CD4-positive, alpha-beta memory T cell (primary cell): ENCODE results near the gene C16orf86. TPM values are rescaled to one million over a fixed set of nuclear protein-coding genes. Genes with fewer than 3 reads are reported as not detected.

Experiments
- CTCF ChIA-PET: fragments of 350-600 bp; sonication (Branson Sonifier 250); formaldehyde crosslinking; loops from one replicate; lab custom pipeline; 2021; ENCODE audit warnings: inconsistent platforms; ENCODE audit not compliant: partially characterized antibody; lab: Charles Lee
- POLR2A ChIA-PET: fragments of 350-600 bp; sonication (Branson Sonifier 250); formaldehyde crosslinking; loops from one replicate; lab custom pipeline; 2021; ENCODE audit not compliant: partially characterized antibody; lab: Charles Lee
- DNase-seq, 5 donors: peaks; one replicate each; pipeline versions ENCODE4 v3.0.0 to v3.0.0-alpha.2; 2020 to 2022; ENCODE audit warnings: mixed read lengths in 1 of 5
- H3K27ac ChIP-seq: one replicate; pipeline ENCODE4 v1.7.0; 2013; ENCODE audit warnings: low read depth, low read length
- H3K27me3 ChIP-seq: 2 replicates; pipeline ENCODE4 v1.7.0; 2013; ENCODE audit warnings: mild to moderate bottlenecking, low read length, moderate library complexity; ENCODE audit not compliant: insufficient read depth
- H3K36me3 ChIP-seq: 2 replicates; pipeline ENCODE4 v1.7.0; 2013; ENCODE audit warnings: mild to moderate bottlenecking, low read length, moderate library complexity; ENCODE audit not compliant: insufficient read depth
- H3K4me1 ChIP-seq: 2 replicates; pipeline ENCODE4 v1.7.0; 2013; ENCODE audit warnings: mild to moderate bottlenecking, low read length, moderate library complexity; ENCODE audit not compliant: insufficient read depth
- H3K4me3 ChIP-seq, 2 donors: one replicate each; pipeline ENCODE4 v1.7.0; 2013; ENCODE audit warnings: low read length in 2 of 2, mild to moderate bottlenecking in 1 of 2
- H3K9me3 ChIP-seq, 2 donors: one replicate each; pipeline ENCODE4 v1.7.0; 2013; ENCODE audit warnings: low read length in 2 of 2, control low read depth in 1 of 2; ENCODE audit not compliant: control insufficient read depth in 1 of 2
- H3K27ac Mint-ChIP-seq, 7 donors: one replicate each; pipeline ENCODE4 v1.8.0; 2020 to 2021; ENCODE audit warnings: mixed read lengths in 7 of 7, mild to moderate bottlenecking in 6 of 7, inconsistent platforms in 3 of 7, moderate library complexity in 3 of 7
- H3K27me3 Mint-ChIP-seq, 2 donors: one replicate each; pipeline ENCODE4 v1.8.0; 2020 to 2021; ENCODE audit warnings: mixed read lengths in 2 of 2
- H3K36me3 Mint-ChIP-seq, 2 donors: one replicate each; pipeline ENCODE4 v1.8.0; 2020 to 2021; ENCODE audit warnings: mixed read lengths in 2 of 2, inconsistent platforms in 1 of 2, mild to moderate bottlenecking in 1 of 2
- H3K4me1 Mint-ChIP-seq, 4 donors: one replicate each; pipeline ENCODE4 v1.8.0; 2020 to 2021; ENCODE audit warnings: mixed read lengths in 4 of 4, mild to moderate bottlenecking in 1 of 4
- H3K4me3 Mint-ChIP-seq, 8 donors: one replicate each; pipeline ENCODE4 v1.8.0; 2020 to 2021; ENCODE audit warnings: mixed read lengths in 8 of 8, mild to moderate bottlenecking in 7 of 8, moderate library complexity in 6 of 8, inconsistent platforms in 3 of 8
- H3K9me3 Mint-ChIP-seq, 8 donors: one replicate each; pipeline ENCODE4 v1.8.0; 2020 to 2021; ENCODE audit warnings: mixed read lengths in 8 of 8, mild to moderate bottlenecking in 5 of 8, inconsistent platforms in 3 of 8, moderate library complexity in 1 of 8
- intact Hi-C: fragments of 100-400 bp; cut with micrococcal nuclease; formaldehyde crosslinking; loops from one replicate; pipeline ENCODE4 v1.15.1; 2023
- polyA plus RNA-seq, 2 donors: library from polyadenylated mRNA; unstranded; fragments of 300-500 nt; fragmentation: Illumina TruSeq; gene quantifications; one replicate each; pipeline ENCODE4 v1.2.3, GENCODE V29; 2021
- total RNA-seq, 2 experiments: library from RNA; stranded (reverse); gene quantifications; one replicate each; pipeline ENCODE4 v1.2.3, GENCODE V29; 2021

C16orf86 gene
- total and polyA plus RNA-seq, 4 experiments from 2014 or later = 2.9 to 4.1 (median 3.8) TPM

DNA sequence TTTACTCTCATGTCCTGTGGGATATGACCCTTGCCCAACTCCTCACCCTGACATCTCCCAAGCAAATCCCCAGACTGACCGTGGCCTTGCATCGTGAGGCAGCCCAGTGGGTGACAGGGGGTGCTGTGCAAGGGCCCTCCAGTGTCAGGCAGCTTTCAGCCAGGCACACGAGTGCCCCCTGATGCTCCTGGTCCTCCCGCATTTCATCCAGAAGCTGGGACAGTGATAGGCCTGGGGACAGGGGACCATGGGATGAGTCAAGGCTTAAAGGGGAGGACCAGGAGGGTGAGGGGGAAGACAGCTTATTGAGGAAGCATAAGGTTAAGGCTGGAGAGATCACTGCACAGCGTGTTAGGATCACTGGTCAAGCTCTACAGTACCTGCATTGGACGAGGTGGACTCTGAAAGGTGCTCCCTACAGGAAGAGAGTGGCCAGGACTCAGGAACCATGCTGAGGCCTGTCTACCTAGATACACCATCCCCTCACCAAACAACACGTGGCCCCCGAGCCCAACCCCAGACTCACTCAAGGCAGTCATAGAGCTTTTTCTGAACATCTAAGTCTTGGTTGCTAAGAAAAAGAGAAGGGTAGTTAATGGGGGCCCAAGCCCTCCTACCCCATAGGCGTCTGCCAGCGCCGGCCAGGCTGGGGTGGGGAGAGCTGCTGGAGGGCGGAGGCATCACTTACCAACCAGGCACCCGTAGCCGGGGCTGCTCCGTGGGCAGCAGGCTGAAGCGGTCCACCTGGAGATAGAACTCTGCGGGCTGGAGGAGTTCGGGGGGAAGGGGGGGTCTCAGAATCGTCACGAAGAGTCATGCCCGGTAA, 7.6 kb upstream of the C16orf86 start:
- peaks cover 24% of the 10 kb centered on the region for H3K36me3 ChIP-seq
- ChIA-PET CTCF (interaction anchor here (0.6 to 6.4 kb wide), 13 partner anchors 8 to 200 kb away, joined by 3 to 51 read pairs (median 5); partner anchors contain the start of genes C16orf86, CARMIL2, CTCF and ENKD1), POLR2A (interaction anchor here (1.1 to 6.1 kb wide), 10 partner anchors 8 to 178 kb away, joined by 4 to 164 read pairs (median 10); partner anchors contain the start of genes ATP6V0D1, CARMIL2, CTCF and GFOD2)
- H3K4me1 Mint-ChIP-seq = peaks cover 9 to 35% (median 18%) of the 10 kb centered on the region in 4 donors
- H3K9me3 ChIP-seq = no peaks in the 10 kb centered on the region
- H3K36me3 Mint-ChIP-seq = peaks cover 7 to 30% of the 10 kb centered on the region in 2 donors
- H3K4me1 ChIP-seq = peaks cover 25% of the 10 kb centered on the region
- no peaks in the 10 kb centered on the region for H3K9me3 Mint-ChIP-seq
- no peaks in the 10 kb centered on the region for H3K27me3 ChIP-seq
- H3K27me3 Mint-ChIP-seq = no peaks in the 10 kb centered on the region
- peak overlapping the region; percentile 93 to 98 (median 95) for H3K4me3 Mint-ChIP-seq
- peak overlapping the region; percentile 98 to 100 for H3K4me3 ChIP-seq
- intact Hi-C loops = no loop called here
- peak overlapping the region; percentile 86 to 99 (median 98) for H3K27ac Mint-ChIP-seq
- peak overlapping the region; percentile 98 for H3K27ac ChIP-seq
- DNase-seq = peak in 1 of 5 donors; percentile 45

DNA sequence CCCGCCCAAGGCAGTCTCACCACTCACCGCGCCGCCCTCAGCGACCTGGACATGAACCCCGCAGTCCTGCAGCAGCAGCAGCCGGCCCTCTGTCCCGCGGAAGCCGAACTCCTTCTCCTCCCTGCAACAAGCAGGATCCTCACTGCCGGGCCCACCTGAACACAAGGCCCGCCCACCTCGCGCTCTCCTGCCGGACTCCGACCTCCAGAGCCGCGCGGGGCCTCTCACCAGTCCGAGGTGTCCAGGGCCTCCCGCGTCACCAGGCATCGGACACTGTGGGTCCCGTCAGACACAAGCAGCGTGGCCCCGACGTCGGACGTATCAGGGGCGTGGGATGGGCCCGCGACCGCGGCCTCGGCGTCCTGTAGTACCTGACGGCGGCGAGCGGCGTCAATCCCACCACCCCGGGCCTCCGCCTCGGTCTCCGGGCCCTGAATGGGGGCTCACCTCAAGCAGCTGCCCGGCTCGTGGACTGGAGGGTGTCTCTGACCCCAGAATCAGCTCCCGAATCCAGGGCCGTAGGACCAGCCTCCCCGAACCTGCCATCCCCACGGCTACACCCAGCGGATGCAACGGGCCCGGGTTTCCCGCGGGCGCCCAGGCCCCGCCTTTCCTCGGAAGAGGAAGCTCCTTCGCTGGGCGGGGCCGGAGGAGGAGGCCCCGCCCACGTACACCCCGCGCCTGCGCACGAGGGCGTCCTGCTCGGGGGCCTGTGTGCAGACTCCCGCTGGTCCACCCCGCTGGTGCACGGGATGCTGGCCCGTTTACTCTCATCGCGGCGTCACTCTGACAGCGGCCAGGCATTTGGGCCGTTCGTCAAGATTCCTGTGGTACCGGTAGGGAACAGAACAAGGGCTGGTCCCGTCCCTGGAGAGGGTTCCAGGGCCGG, 6.7 kb upstream of the C16orf86 start, which contains the start of gene ACD:
ACD (minus strand) TSS at position 586 of the 889 bp plus-strand sequence; CDS start at position 546, 40 bp downstream.
- CTCF ChIA-PET = interaction anchor here (0.8 to 6.4 kb wide), 13 partner anchors 8 to 179 kb away, joined by 3 to 51 read pairs (median 5); partner anchors contain the start of genes ATP6V0D1, C16orf86, CARMIL2 and CTCF
- peaks cover 7 to 24% of the 10 kb centered on the region in 2 donors for H3K36me3 Mint-ChIP-seq
- intact Hi-C loops = loop anchor here (1.0 to 5.0 kb wide), 8 partner anchors 15 to 425 kb away; partner anchors contain the start of genes ATP6V0D1, CARMIL2, CTCF and GFOD2
- H3K27me3 ChIP-seq = no peaks in the 10 kb centered on the region
- H3K4me1 Mint-ChIP-seq = peaks cover 9 to 43% (median 19%) of the 10 kb centered on the region in 4 donors
- H3K36me3 ChIP-seq = peaks cover 19% of the 10 kb centered on the region
- H3K9me3 Mint-ChIP-seq = no peaks in the 10 kb centered on the region
- H3K4me3 Mint-ChIP-seq = peak within 1 kb of the TSS; percentile 93 to 98 (median 95)
- H3K27ac Mint-ChIP-seq = peak within 1 kb of the TSS; percentile 97 to 99 (median 98)
- DNase-seq = peak; percentile 90 to 96 (median 94)
- no peaks in the 10 kb centered on the region for H3K27me3 Mint-ChIP-seq
- H3K9me3 ChIP-seq = no peaks in the 10 kb centered on the region
- H3K27ac ChIP-seq = peak within 1 kb of the TSS; percentile 98
- peak within 1 kb of the TSS; percentile 98 to 100 for H3K4me3 ChIP-seq
- POLR2A ChIA-PET = interaction anchor here (0.6 to 6.1 kb wide), 26 partner anchors 11 to 276 kb away, joined by 3 to 164 read pairs (median 5); partner anchors contain the start of genes ATP6V0D1, CARMIL2, CTCF and EDC4
- peaks cover 25% of the 10 kb centered on the region for H3K4me1 ChIP-seq

DNA sequence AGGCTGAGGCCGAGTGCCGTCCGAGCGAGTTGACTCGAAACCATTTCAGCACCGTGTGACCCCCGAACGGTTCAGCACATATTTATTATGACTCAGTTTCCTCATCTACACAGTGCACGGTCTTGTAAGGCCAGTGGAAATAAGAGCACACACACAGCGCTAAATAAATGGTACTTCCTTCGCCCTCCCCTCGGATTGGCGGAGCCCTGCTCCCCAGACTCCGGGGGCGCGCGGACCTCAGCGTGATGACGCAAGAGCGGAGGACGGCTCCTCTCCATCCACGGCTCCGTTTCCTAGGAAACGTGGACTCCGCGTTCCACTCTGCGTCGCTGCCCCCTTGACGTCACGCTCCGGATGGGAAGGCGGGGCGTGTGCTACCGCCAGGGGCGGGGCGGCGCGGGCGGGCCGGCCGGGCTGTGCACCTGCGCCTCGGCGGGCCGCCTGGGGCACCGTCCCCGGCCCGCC, 6.0 kb upstream of the C16orf86 start, which contains the start of gene PARD6A:
PARD6A (plus strand) TSS at position 397 of the 465 bp plus-strand sequence. CDS start 79 bp downstream, outside the sequence.
- Histone ChIP-seq H3K27me3 (no peaks in the 10 kb centered on the region), H3K27ac (peak within 1 kb of the TSS; percentile 98), H3K9me3 (no peaks in the 10 kb centered on the region), H3K36me3 (peaks cover 16% of the 10 kb centered on the region), H3K4me1 (peaks cover 27% of the 10 kb centered on the region), H3K4me3 (peak within 1 kb of the TSS; percentile 98 to 100)
- Mint-ChIP-seq H3K9me3 (no peaks in the 10 kb centered on the region), H3K27me3 (no peaks in the 10 kb centered on the region), H3K27ac (peak within 1 kb of the TSS; percentile 97 to 99 (median 98)), H3K36me3 (peaks cover 4 to 20% of the 10 kb centered on the region in 2 donors), H3K4me1 (peaks cover 10 to 48% (median 20%) of the 10 kb centered on the region in 4 donors), H3K4me3 (peak within 1 kb of the TSS; percentile 93 to 98 (median 95))
- ChIA-PET POLR2A (interaction anchor here (0.6 to 6.1 kb wide), 24 partner anchors 10 to 276 kb away, joined by 3 to 164 read pairs (median 6); partner anchors contain the start of genes ATP6V0D1, CARMIL2, CTCF and EDC4), CTCF (interaction anchor here (0.8 to 6.4 kb wide), 10 partner anchors 7 to 179 kb away, joined by 3 to 51 read pairs (median 12); partner anchors contain the start of genes ATP6V0D1, C16orf86, CARMIL2 and CTCF)
- peak; percentile 94 to 97 (median 96) for DNase-seq
- intact Hi-C loops = loop anchor here (1.0 to 5.0 kb wide), 8 partner anchors 16 to 425 kb away; partner anchors contain the start of genes ATP6V0D1, CARMIL2, CTCF and GFOD2

DNA sequence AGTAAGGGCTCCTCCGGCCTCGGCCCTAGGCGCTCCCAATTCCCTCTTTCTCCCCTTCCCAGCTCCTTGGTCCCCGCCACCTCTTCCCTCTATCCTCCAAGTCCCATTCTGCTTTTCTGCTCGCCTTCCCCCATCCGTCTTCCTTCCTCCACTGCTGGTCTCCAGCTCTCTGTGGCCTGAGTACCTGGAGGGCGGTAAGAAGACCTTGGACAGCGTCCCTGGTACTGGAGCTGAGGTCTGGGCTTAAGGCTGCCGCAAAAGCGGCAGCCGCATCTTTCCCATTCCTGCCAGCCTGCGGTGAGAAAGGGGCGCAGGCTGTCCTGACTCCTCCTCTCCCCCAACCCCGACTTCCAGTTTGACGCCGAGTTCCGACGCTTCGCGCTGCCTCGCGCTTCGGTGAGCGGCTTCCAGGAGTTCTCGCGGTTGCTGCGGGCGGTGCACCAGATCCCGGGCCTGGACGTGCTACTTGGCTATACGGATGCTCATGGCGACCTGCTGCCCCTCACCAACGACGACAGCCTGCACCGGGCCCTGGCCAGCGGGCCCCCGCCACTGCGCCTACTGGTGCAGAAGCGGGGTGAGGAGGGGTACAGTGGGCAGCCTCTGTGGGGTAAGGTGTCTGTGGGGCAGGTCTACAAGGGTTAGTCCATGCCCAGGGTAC, 5.4 kb upstream of the C16orf86 start:
- H3K27ac Mint-ChIP-seq = peak overlapping the region; percentile 90 to 98 (median 97)
- ChIA-PET CTCF (interaction anchor here (1.6 to 6.4 kb wide), 5 partner anchors 10 to 147 kb away, joined by 3 to 51 read pairs (median 23); partner anchors contain the start of genes CARMIL2 and CTCF), POLR2A (interaction anchor here (0.7 to 6.1 kb wide), 13 partner anchors 11 to 275 kb away, joined by 3 to 164 read pairs (median 10); partner anchors contain the start of genes ATP6V0D1, CARMIL2, CTCF and GFOD2)
- DNase-seq = peak in 1 of 5 donors; percentile 58
- intact Hi-C loops = loop anchor here (2.0 to 5.0 kb wide), 5 partner anchors 16 to 180 kb away; partner anchors contain the start of genes ATP6V0D1, CARMIL2, GFOD2 and RANBP10
- H3K4me1 Mint-ChIP-seq = peaks cover 10 to 47% (median 20%) of the 10 kb centered on the region in 4 donors
- no peaks in the 10 kb centered on the region for H3K9me3 Mint-ChIP-seq
- Histone ChIP-seq H3K27ac (peak overlapping the region; percentile 98), H3K27me3 (no peaks in the 10 kb centered on the region), H3K4me1 (peaks cover 33% of the 10 kb centered on the region), H3K4me3 (peak overlapping the region; percentile 17 to 100), H3K9me3 (no peaks in the 10 kb centered on the region), H3K36me3 (peaks cover 10% of the 10 kb centered on the region)
- H3K4me3 Mint-ChIP-seq = peak overlapping the region; percentile 80 to 95 (median 92)
- H3K36me3 Mint-ChIP-seq = peaks cover 0 to 15% of the 10 kb centered on the region in 2 donors
- no peaks in the 10 kb centered on the region for H3K27me3 Mint-ChIP-seq

DNA sequence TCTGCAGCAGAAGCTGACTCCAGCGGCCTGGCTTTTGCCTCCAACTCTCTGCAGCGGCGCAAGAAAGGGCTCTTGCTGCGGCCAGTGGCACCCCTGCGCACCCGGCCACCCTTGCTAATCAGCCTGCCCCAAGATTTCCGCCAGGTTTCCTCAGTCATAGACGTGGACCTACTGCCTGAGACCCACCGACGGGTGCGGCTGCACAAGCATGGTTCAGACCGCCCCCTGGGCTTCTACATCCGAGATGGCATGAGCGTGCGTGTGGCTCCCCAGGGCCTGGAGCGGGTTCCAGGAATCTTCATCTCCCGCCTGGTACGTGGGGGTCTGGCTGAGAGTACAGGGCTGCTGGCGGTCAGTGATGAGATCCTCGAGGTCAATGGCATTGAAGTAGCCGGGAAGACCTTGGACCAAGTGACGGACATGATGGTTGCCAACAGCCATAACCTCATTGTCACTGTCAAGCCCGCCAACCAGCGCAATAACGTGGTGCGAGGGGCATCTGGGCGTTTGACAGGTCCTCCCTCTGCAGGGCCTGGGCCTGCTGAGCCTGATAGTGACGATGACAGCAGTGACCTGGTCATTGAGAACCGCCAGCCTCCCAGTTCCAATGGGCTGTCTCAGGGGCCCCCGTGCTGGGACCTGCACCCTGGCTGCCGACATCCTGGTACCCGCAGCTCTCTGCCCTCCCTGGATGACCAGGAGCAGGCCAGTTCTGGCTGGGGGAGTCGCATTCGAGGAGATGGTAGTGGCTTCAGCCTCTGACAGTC, 4.5 kb upstream of the C16orf86 start:
- H3K27me3 ChIP-seq = no peaks in the 10 kb centered on the region
- Mint-ChIP-seq H3K27me3 (no peaks in the 10 kb centered on the region), H3K4me1 (peaks cover 10 to 53% (median 20%) of the 10 kb centered on the region in 4 donors), H3K36me3 (peaks cover 0 to 14% of the 10 kb centered on the region in 2 donors), H3K27ac (peak overlapping the region; percentile 90 to 98 (median 97)), H3K9me3 (no peaks in the 10 kb centered on the region), H3K4me3 (peak overlapping the region; percentile 59 to 95 (median 92))
- peaks cover 4% of the 10 kb centered on the region for H3K36me3 ChIP-seq
- intact Hi-C loops = loop anchor here (2.0 to 5.0 kb wide), 5 partner anchors 17 to 181 kb away; partner anchors contain the start of genes ATP6V0D1, CARMIL2, GFOD2 and RANBP10
- no peak for DNase-seq
- H3K4me1 ChIP-seq = peaks cover 36% of the 10 kb centered on the region
- POLR2A ChIA-PET = interaction anchor here (0.9 to 1.6 kb wide), 4 partner anchors 16 to 141 kb away, joined by 3 to 8 read pairs (median 5); partner anchors contain the start of gene CARMIL2
- no peak overlapping the region for H3K4me3 ChIP-seq
- H3K27ac ChIP-seq = no peak overlapping the region
- CTCF ChIA-PET = interaction anchor here (1.3 to 6.4 kb wide), 6 partner anchors 9 to 180 kb away, joined by 4 to 51 read pairs (median 16); partner anchors contain the start of genes ATP6V0D1 and CARMIL2
- no peaks in the 10 kb centered on the region for H3K9me3 ChIP-seq
